Esophagus muscularis mucosa (tissue), 3 donors: ENCODE results near the gene PSG6.

Source experiments
- POLR2A ChIP-seq: fragments of 450-650 bp; IDR thresholded peaks from one replicate; pipeline ENCODE4 v1.6.1; 2017; ENCODE audit warnings: antibody characterized with exemption, moderate library complexity, mild to moderate bottlenecking, low read depth
- POLR2AphosphoS5 ChIP-seq, 2 donors: sonication (generic); formaldehyde crosslinking; IDR thresholded peaks; one replicate each; pipeline ENCODE4 v1.6.1; 2017; ENCODE audit warnings: antibody characterized with exemption in 2 of 2
- TF ChIP-seq, protein P1 (sequence below), 3 experiments: fragments of 200-600 bp in 2 of 3; fragments of 450-650 bp in 1 of 3; sonication (generic) in 2 of 3; IDR thresholded peaks; one replicate each; pipeline ENCODE4 v1.5.1; 2017 to 2019; ENCODE audit warnings: antibody characterized with exemption in 3 of 3, mild to moderate bottlenecking in 2 of 3, moderate library complexity in 1 of 3

- TF ChIP-seq POLR2AphosphoS5 (IDR thresholded peaks at IDR 0.05) (no peak), POLR2A (no peak)
- TF ChIP-seq, protein P1, sequence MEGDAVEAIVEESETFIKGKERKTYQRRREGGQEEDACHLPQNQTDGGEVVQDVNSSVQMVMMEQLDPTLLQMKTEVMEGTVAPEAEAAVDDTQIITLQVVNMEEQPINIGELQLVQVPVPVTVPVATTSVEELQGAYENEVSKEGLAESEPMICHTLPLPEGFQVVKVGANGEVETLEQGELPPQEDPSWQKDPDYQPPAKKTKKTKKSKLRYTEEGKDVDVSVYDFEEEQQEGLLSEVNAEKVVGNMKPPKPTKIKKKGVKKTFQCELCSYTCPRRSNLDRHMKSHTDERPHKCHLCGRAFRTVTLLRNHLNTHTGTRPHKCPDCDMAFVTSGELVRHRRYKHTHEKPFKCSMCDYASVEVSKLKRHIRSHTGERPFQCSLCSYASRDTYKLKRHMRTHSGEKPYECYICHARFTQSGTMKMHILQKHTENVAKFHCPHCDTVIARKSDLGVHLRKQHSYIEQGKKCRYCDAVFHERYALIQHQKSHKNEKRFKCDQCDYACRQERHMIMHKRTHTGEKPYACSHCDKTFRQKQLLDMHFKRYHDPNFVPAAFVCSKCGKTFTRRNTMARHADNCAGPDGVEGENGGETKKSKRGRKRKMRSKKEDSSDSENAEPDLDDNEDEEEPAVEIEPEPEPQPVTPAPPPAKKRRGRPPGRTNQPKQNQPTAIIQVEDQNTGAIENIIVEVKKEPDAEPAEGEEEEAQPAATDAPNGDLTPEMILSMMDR (IDR thresholded peaks at IDR 0.05): no peak
Observed at GRCh38 chr19:42857544-42857867, 60.2 kb downstream of the PSG6 start.
